GM18498 (cell line): ENCODE measurements around the gene RIPPLY1.
"Not testable (repeated sequence)": the region's sequence is repeated elsewhere in the genome, so short reads cannot be mapped to it uniquely, and the experiment has no call there.

Source experiments
- ATAC-seq: cut with Tn5 transposase; IDR thresholded peaks from one replicate; pipeline ENCODE4 v1.9.1; 2021; ENCODE audit warnings: mild to moderate bottlenecking, moderate library complexity; ENCODE audit not compliant: unreplicated experiment

The RIPPLY1 gene

GRCh38 chrX:106917830-106918500 lies 14.8 kb upstream of the RIPPLY1 start:
- no peak for ATAC-seq

GRCh38 chrX:106912864-106913263 lies 9.7 kb upstream of the RIPPLY1 start:
- ATAC-seq = no peak

DNA sequence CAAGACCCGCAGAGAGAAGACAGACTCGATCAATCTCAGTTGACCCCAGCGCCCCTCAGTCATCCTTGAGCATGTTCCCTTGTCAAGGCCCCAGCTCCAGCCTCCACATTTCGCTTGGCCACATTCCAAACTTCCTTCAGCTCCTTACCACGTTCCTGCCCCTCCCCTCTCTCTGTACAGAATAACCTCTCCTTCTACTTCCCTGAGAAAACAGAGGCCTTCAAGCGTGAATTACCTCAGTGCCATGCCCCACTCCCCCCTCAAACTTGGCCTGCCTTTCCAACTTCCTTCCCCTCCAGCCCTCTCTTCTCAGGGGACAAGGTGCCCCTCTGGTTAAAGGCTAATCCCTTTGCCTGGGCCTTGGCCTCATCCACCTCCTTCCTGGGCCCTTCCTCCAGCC lies 3.2 kb upstream of the RIPPLY1 start:
- ATAC-seq = no peak

GRCh38 chrX:106905064-106905708 lies 2.0 kb upstream of the RIPPLY1 start:
- no peak for ATAC-seq

DNA sequence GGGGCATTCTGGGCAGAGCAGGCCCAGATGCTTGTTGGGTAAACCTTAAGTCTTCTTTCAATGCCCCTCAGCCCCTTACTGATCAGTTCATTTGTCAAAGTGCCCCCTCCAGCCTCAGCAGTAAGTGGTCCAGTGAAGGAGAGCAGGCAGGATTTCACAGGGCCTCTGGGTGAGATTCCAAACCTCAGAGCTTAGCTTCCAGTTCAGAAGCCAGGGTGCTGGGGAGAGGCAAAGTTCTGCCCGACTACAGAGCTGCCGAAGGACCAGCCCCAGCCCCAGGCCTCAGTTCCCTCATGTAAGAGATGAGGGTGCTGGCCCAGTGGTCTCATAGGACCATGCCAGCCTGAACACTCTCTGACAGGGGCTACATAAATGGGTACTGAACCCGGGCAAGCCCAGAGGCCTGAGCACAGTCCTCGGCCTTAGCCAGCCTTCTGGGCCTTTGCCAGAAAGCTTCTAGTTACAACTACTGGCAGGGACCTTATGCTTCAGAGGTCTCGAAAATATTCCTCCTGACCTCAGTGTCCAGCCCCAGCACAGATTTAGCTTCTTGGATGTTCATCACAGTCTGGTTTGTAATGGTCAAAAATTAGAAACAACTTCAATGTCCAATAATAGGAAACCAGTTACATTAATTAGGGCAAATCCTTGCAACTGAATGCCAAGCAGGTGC lies 851 bp upstream of the RIPPLY1 start:
- ATAC-seq = no peak

- no peak for ATAC-seq
Observed at GRCh38 chrX:106902684-106903083, 457 bp downstream of the RIPPLY1 start.

GRCh38 chrX:106901781-106902219 lies 1.3 kb downstream of the RIPPLY1 start:
- ATAC-seq = no peak

GRCh38 chrX:106901341-106901740 lies 1.8 kb downstream of the RIPPLY1 start:
- ATAC-seq = no peak

GRCh38 chrX:106899841-106900240 lies 3.3 kb downstream of the RIPPLY1 start:
- no peak for ATAC-seq

DNA sequence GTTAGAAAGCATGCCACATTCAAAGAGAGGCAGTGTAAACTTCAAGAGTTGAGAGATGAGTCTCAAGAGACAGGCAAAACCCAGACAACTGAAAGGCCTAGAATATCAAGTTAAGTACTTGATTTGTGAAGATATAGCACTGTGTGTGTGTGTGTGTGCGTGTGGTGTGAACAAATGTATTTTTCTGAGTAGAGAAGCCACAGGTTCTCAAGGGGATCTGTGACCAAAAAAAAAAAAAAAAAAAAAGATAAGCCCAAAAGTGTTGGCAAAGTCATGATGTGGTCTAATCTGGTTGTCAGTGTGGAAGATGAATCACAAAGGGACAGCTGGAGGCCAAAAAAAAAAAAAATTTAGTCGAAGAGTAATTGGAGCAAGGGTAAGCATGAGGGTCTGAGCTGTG lies 3.9 kb downstream of the RIPPLY1 start:
- ATAC-seq = no peak

GRCh38 chrX:106898462-106898861 lies 4.7 kb downstream of the RIPPLY1 start:
- ATAC-seq = no peak

DNA sequence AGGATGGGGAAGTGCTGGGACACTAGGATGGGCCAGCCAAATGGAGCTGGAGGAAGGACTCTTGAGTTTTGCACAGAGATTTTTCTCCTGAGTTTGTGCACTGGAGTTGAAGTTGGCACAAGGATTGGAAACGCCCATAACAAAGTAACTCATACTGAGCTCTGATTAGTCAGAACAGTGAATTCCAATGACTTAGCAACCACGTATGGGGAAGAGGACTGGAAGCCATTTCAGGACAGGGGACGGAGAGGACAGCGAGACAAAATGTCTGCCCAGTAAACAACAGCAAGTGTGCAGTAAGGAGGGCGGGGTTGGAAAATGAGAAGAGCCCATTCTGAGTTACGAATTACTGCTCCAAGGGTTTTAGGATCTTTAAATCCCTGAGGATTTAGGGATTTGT lies 5.9 kb downstream of the RIPPLY1 start:
- ATAC-seq = no peak

- no peak for ATAC-seq
Observed at GRCh38 chrX:106894978-106895452, 8.1 kb downstream of the RIPPLY1 start.

DNA sequence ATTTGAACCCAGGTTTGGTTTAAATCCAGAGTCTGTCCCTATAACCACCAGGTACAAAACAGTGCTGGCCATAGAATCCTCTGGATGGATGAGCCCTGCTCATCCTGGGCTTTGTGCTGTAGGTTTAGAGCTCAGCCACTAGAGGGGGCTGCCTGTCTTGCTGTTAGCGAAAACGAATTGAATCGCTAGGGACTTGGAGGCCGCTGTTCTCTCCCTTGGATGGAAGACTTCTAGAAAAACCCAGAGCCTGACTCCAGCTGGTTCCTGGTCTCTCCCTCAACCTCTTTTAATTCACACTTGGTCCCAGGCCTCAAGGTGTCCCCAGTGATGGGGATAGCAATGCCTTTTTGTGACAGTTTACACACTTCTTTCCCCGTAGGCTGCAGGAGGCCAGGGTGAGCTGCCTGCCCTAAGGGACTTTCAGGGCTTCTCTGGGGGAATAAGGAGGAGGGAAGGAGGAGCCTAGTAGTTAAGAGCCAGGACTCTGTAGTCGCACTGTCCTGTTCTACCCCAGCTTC lies 8.7 kb downstream of the RIPPLY1 start:
- no peak for ATAC-seq

- no peak for ATAC-seq
Observed at GRCh38 chrX:106891762-106892460, 11.2 kb downstream of the RIPPLY1 start.

GRCh38 chrX:106889468-106889867 lies 13.7 kb downstream of the RIPPLY1 start:
- no peak for ATAC-seq

GRCh38 chrX:106875151-106875550 lies 28.0 kb downstream of the RIPPLY1 start:
- ATAC-seq = no peak

GRCh38 chrX:106874075-106874474 lies 29.1 kb downstream of the RIPPLY1 start:
- no peak for ATAC-seq

- not testable (repeated sequence) for ATAC-seq
Observed at GRCh38 chrX:106872796-106873195, 30.3 kb downstream of the RIPPLY1 start.

GRCh38 chrX:106863697-106864096 lies 39.4 kb downstream of the RIPPLY1 start:
- no peak for ATAC-seq
